Measurements from ENCODE around the gene RIPOR2. TPM values are rescaled to one million over a fixed set of nuclear protein-coding genes. Genes with fewer than 3 reads are reported as not detected.
A peak's percentile ranks its signal among the peaks of the same experiment; 100 is the strongest.
"Not testable (repeated sequence)": the region's sequence is repeated elsewhere in the genome, so short reads cannot be mapped to it uniquely, and the experiment has no call there.

Gene RIPOR2
- total and polyA plus RNA-seq, 7 experiments from 2014 or later, result 246 to 813 (median 532) TPM

- H3K4me3 Mint-ChIP-seq, result no peak overlapping the region
- POLR2A ChIA-PET, result interaction anchor here (0.8 to 1.4 kb wide), 3 partner anchors 9 to 48 kb away, joined by 3 to 5 read pairs (median 3); partner anchors contain the start of gene C6orf62
These were observed 168.9 kb downstream of the RIPOR2 start for GRCh38 chr6:24766680-24767462.

GRCh38 chr6:24765968-24766367, 169.8 kb downstream of the RIPOR2 start:
- CTCF ChIA-PET, result interaction anchor here (4.3 kb wide), 1 partner anchor 184 kb away, joined by 32 read pairs; no protein-coding TSS in a partner anchor
- H3K27me3 Mint-ChIP-seq; H3K36me3 Mint-ChIP-seq; H3K27ac ChIP-seq (ENCODE audit: low read depth, low read length); H3K4me1 ChIP-seq (ENCODE audit: control insufficient read depth in 2 of 2, insufficient read depth in 2 of 2, low read length in 2 of 2); H3K4me3 Mint-ChIP-seq; H3K4me3 ChIP-seq (ENCODE audit: low read length); ATAC-seq; H3K9me3 Mint-ChIP-seq; DNase-seq; H3K27me3 ChIP-seq (ENCODE audit: control insufficient read depth in 2 of 2, insufficient read depth in 2 of 2, low read length in 2 of 2); POLR2A ChIA-PET; H3K9me3 ChIP-seq (ENCODE audit: control insufficient read depth in 2 of 3, low read length in 3 of 3); H3K27ac Mint-ChIP-seq; H3K36me3 ChIP-seq (ENCODE audit: control insufficient read depth in 2 of 3, insufficient read depth in 3 of 3, low read length in 3 of 3): not testable (repeated sequence)
- peaks cover 0 to 11% (median 4%) of the 10 kb centered on the region in 7 donors for H3K4me1 Mint-ChIP-seq
- intact Hi-C loops (cut with micrococcal nuclease), result loop anchor here (1.0 to 2.0 kb wide), 7 partner anchors 45 to 335 kb away; no protein-coding TSS in a partner anchor

More at GRCh38 chr6:24766680-24767462, 168.9 kb downstream of the RIPOR2 start:
- intact Hi-C loops (cut with micrococcal nuclease), result loop anchor here (1.0 to 2.0 kb wide), 7 partner anchors 46 to 336 kb away; no protein-coding TSS in a partner anchor
- peaks cover 0 to 2% (median 0%) of the 10 kb centered on the region in 5 donors for H3K36me3 Mint-ChIP-seq
- no peaks in the 10 kb centered on the region for H3K9me3 ChIP-seq (ENCODE audit: control insufficient read depth in 2 of 3, low read length in 3 of 3)
- H3K27ac Mint-ChIP-seq, result no peak overlapping the region
- peak in 6 of 9 donors; percentile 9 to 48 (median 41) for DNase-seq
- H3K27ac ChIP-seq (ENCODE audit: low read depth, low read length), result no peak overlapping the region
- H3K4me1 Mint-ChIP-seq, result peaks cover 0 to 8% (median 3%) of the 10 kb centered on the region in 7 donors
- no peak overlapping the region for H3K4me3 ChIP-seq (ENCODE audit: low read length)
- peak; percentile 74 for ATAC-seq
- H3K9me3 Mint-ChIP-seq, result no peaks in the 10 kb centered on the region
- no peaks in the 10 kb centered on the region for H3K27me3 ChIP-seq (ENCODE audit: control insufficient read depth in 2 of 2, insufficient read depth in 2 of 2, low read length in 2 of 2)
- no peaks in the 10 kb centered on the region for H3K4me1 ChIP-seq (ENCODE audit: control insufficient read depth in 2 of 2, insufficient read depth in 2 of 2, low read length in 2 of 2)
- no peaks in the 10 kb centered on the region for H3K27me3 Mint-ChIP-seq
- CTCF ChIA-PET, result interaction anchor here (0.6 to 4.3 kb wide), 6 partner anchors 103 to 1357 kb away, joined by 3 to 32 read pairs (median 4); a partner anchor contains a TSS
- H3K36me3 ChIP-seq (ENCODE audit: control insufficient read depth in 2 of 3, insufficient read depth in 3 of 3, low read length in 3 of 3), result no peaks in the 10 kb centered on the region

GRCh38 chr6:24764833-24765828, 170.6 kb downstream of the RIPOR2 start:
- H3K27me3 ChIP-seq (ENCODE audit: control insufficient read depth in 2 of 2, insufficient read depth in 2 of 2, low read length in 2 of 2); intact Hi-C loops (cut with micrococcal nuclease); POLR2A ChIA-PET; ATAC-seq; H3K4me3 ChIP-seq (ENCODE audit: low read length); H3K9me3 Mint-ChIP-seq; H3K36me3 Mint-ChIP-seq; H3K36me3 ChIP-seq (ENCODE audit: control insufficient read depth in 2 of 3, insufficient read depth in 3 of 3, low read length in 3 of 3); H3K9me3 ChIP-seq (ENCODE audit: control insufficient read depth in 2 of 3, low read length in 3 of 3); H3K27ac ChIP-seq (ENCODE audit: low read depth, low read length); DNase-seq; H3K27me3 Mint-ChIP-seq; H3K4me3 Mint-ChIP-seq; H3K4me1 ChIP-seq (ENCODE audit: control insufficient read depth in 2 of 2, insufficient read depth in 2 of 2, low read length in 2 of 2): not testable (repeated sequence)
- Mint-ChIP-seq H3K27ac (peak overlapping the region in 2 of 9 donors; percentile 41 to 52), H3K4me1 (peaks cover 0 to 11% (median 4%) of the 10 kb centered on the region in 7 donors)
- CTCF ChIA-PET, result interaction anchor here (0.6 to 4.3 kb wide), 2 partner anchors 10 to 183 kb away, joined by 4 to 32 read pairs; no protein-coding TSS in a partner anchor

DNA sequence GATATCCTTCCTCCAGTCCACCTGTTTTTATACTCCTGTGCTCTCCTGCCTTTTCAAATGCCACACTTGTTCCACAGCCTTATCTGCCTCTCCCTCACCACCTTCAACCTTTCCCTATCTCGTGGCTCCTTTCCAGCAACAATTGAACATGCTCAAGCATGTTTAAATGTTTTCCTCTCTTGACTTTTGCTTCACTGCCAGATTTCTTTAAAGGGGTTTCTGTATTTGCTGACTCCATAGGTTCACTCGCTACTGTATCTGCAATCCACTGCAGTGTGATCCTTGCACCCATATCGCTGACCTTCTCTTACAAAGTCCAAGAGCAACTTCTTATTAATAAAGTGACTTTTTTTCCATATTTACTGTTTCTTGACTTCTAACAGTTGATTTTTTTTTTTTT, 172.2 kb downstream of the RIPOR2 start:
- peaks cover 0 to 2% (median 0%) of the 10 kb centered on the region in 5 donors for H3K36me3 Mint-ChIP-seq
- POLR2A ChIA-PET, result interaction anchor here (1.5 kb wide), 1 partner anchor 14 kb away, joined by 3 read pairs; no protein-coding TSS in a partner anchor
- CTCF ChIA-PET, result no interaction called here

GRCh38 chr6:24761851-24762250, 173.9 kb downstream of the RIPOR2 start:
- DNase-seq, result no peak
- no peaks in the 10 kb centered on the region for H3K9me3 ChIP-seq (ENCODE audit: control insufficient read depth in 2 of 3, low read length in 3 of 3)
- peaks cover 0 to 2% (median 0%) of the 10 kb centered on the region in 5 donors for H3K36me3 Mint-ChIP-seq
- ChIA-PET CTCF (no interaction called here), POLR2A (interaction anchor here (0.6 kb wide), 1 partner anchor 38 kb away, joined by 3 read pairs; no protein-coding TSS in a partner anchor)
- no peak for ATAC-seq
- intact Hi-C loops (cut with micrococcal nuclease), result no loop called here
- H3K4me1 Mint-ChIP-seq, result peaks cover 0 to 11% (median 3%) of the 10 kb centered on the region in 7 donors
- no peaks in the 10 kb centered on the region for H3K36me3 ChIP-seq (ENCODE audit: control insufficient read depth in 2 of 3, insufficient read depth in 3 of 3, low read length in 3 of 3)
- H3K27ac ChIP-seq (ENCODE audit: low read depth, low read length), result no peak overlapping the region
- H3K27me3 Mint-ChIP-seq, result no peaks in the 10 kb centered on the region
- H3K4me3 ChIP-seq (ENCODE audit: low read length), result no peak overlapping the region
- no peaks in the 10 kb centered on the region for H3K4me1 ChIP-seq (ENCODE audit: control insufficient read depth in 2 of 2, insufficient read depth in 2 of 2, low read length in 2 of 2)
- H3K9me3 Mint-ChIP-seq, result no peaks in the 10 kb centered on the region
- H3K4me3 Mint-ChIP-seq, result no peak overlapping the region
- peak overlapping the region in 1 of 9 donors; percentile 51 for H3K27ac Mint-ChIP-seq
- H3K27me3 ChIP-seq (ENCODE audit: control insufficient read depth in 2 of 2, insufficient read depth in 2 of 2, low read length in 2 of 2), result no peaks in the 10 kb centered on the region

More for the DNA sequence above, 172.2 kb downstream of the RIPOR2 start:
- H3K27ac Mint-ChIP-seq, result peak overlapping the region in 1 of 9 donors; percentile 21
- H3K9me3 ChIP-seq (ENCODE audit: control insufficient read depth in 2 of 3, low read length in 3 of 3), result no peaks in the 10 kb centered on the region
- H3K4me3 ChIP-seq (ENCODE audit: low read length), result no peak overlapping the region
- H3K4me3 Mint-ChIP-seq, result no peak overlapping the region
- H3K27me3 Mint-ChIP-seq, result no peaks in the 10 kb centered on the region
- DNase-seq (no peak), ATAC-seq (no peak)
- H3K27me3 ChIP-seq (ENCODE audit: control insufficient read depth in 2 of 2, insufficient read depth in 2 of 2, low read length in 2 of 2), result no peaks in the 10 kb centered on the region
- peaks cover 0 to 11% (median 4%) of the 10 kb centered on the region in 7 donors for H3K4me1 Mint-ChIP-seq
- intact Hi-C loops (cut with micrococcal nuclease), result no loop called here
- no peaks in the 10 kb centered on the region for H3K36me3 ChIP-seq (ENCODE audit: control insufficient read depth in 2 of 3, insufficient read depth in 3 of 3, low read length in 3 of 3)
- no peaks in the 10 kb centered on the region for H3K9me3 Mint-ChIP-seq
- H3K27ac ChIP-seq (ENCODE audit: low read depth, low read length), result no peak overlapping the region
- no peaks in the 10 kb centered on the region for H3K4me1 ChIP-seq (ENCODE audit: control insufficient read depth in 2 of 2, insufficient read depth in 2 of 2, low read length in 2 of 2)

DNA sequence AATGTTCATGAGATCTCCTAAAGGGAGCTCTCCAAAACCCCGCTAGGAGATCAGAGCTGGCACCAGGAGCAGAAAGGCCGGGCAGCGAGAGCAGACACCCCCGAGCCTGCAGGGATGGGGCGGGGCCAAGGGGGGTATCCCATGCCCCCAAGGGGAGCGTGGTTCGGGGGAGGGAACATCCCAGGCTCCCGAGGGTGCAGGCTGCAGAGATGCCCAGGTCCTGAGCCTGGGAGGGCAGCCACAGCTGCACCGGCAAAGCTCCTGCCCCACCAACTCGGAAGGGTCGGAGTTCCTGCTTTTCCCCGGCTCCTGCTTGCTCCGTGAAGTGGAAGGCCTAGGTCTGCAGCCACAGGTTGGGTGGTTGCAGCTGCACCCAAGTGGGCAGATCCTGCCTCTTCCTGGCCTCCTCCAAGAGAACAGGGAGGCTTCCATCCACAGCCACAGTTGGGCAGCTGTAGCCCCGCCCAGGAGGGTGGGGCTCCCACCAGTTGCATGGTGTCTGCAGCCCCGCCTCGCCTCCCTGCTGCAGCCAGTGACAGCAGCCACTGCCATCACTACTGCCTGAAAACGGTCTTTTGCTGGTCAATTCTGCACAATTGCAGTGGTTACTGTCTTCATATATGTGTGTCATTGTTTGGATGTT, 174.4 kb downstream of the RIPOR2 start:
- Mint-ChIP-seq H3K4me3 (no peak overlapping the region), H3K4me1 (peaks cover 0 to 11% (median 0%) of the 10 kb centered on the region in 7 donors), H3K27me3 (no peaks in the 10 kb centered on the region), H3K36me3 (peaks cover 0 to 2% (median 0%) of the 10 kb centered on the region in 5 donors), H3K9me3 (no peaks in the 10 kb centered on the region), H3K27ac (peak overlapping the region in 1 of 9 donors; percentile 51)
- no peak for ATAC-seq
- H3K27ac ChIP-seq (ENCODE audit: low read depth, low read length), result no peak overlapping the region
- no peak overlapping the region for H3K4me3 ChIP-seq (ENCODE audit: low read length)
- DNase-seq, result no peak
- H3K27me3 ChIP-seq (ENCODE audit: control insufficient read depth in 2 of 2, insufficient read depth in 2 of 2, low read length in 2 of 2), result no peaks in the 10 kb centered on the region
- ChIA-PET POLR2A (interaction anchor here (0.6 kb wide), 1 partner anchor 38 kb away, joined by 3 read pairs; no protein-coding TSS in a partner anchor), CTCF (no interaction called here)
- H3K9me3 ChIP-seq (ENCODE audit: control insufficient read depth in 2 of 3, low read length in 3 of 3), result no peaks in the 10 kb centered on the region
- H3K36me3 ChIP-seq (ENCODE audit: control insufficient read depth in 2 of 3, insufficient read depth in 3 of 3, low read length in 3 of 3), result no peaks in the 10 kb centered on the region
- H3K4me1 ChIP-seq (ENCODE audit: control insufficient read depth in 2 of 2, insufficient read depth in 2 of 2, low read length in 2 of 2), result no peaks in the 10 kb centered on the region
- intact Hi-C loops (cut with micrococcal nuclease), result no loop called here
